ENCODE data around the gene NLRP3. TPM values are rescaled to one million over a fixed set of nuclear protein-coding genes. Genes with fewer than 3 reads are reported as not detected.

NLRP3 gene
- total RNA-seq, 1 experiment from 2014 or later, result not detected

DNA sequence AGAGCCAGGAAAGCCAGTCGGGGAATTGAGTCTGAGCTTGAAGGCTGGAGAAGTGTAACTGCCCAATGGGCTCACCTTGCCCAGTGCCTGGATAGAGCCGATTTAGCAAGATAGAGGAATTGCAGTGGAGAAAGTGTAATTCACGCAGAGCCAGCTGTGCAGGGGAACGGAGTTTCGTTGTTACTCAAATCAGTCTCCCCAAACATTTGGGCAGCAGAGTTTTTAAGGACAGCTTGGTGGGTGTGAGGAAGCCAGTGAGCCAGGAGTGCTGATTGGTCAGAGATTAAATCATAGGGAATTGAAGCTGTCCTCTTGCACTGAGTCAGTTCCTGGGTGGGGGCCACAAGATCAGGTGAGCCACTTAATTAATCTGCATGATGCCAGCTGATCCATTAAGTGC lies 28.4 kb upstream of the NLRP3 start:
- peaks cover 12% of the 10 kb centered on the region for H3K9me3 ChIP-seq (ENCODE audit: control insufficient read depth, low read depth, low read length)
- H3K27ac ChIP-seq (ENCODE audit: insufficient read length, low read depth, low read length), result no peak overlapping the region
- H3K4me1 ChIP-seq (ENCODE audit: insufficient read depth, low read length), result peaks cover 3% of the 10 kb centered on the region
- no peaks in the 10 kb centered on the region for H4K20me1 ChIP-seq (ENCODE audit: control insufficient read depth, insufficient read depth, insufficient read length)
- no peak overlapping the region for H3K4me2 ChIP-seq (ENCODE audit: insufficient read depth, insufficient read length, low read length)
- no peaks in the 10 kb centered on the region for H3K27me3 ChIP-seq (ENCODE audit: insufficient read depth, low read length)
- H3T11ph ChIP-seq (ENCODE audit: low read length), result no peak overlapping the region
- no peak overlapping the region for H2BK120ac ChIP-seq (ENCODE audit: low read depth, low read length, poor library complexity, severe bottlenecking)
- no peak overlapping the region for H2BK20ac ChIP-seq (ENCODE audit: low read depth, low read length, poor library complexity, severe bottlenecking)
- Mint-ChIP-seq H3K36me3 (ENCODE audit: insufficient read depth in 1 of 3, low read depth in 3 of 3) (peaks cover 0 to 23% (median 15%) of the 10 kb centered on the region in 3 experiments; a peak in 5 of 7 replicates), H3K4me3 (no peak overlapping the region), H3K27ac (peak overlapping the region; percentile 12 to 90 (median 19); a peak in 4 of 7 replicates), H3K4me1 (peaks cover 27 to 39% of the 10 kb centered on the region in 2 experiments), H3K27me3 (ENCODE audit: low read depth) (peaks cover 21% of the 10 kb centered on the region), H3K9me3 (peaks cover 17 to 20% of the 10 kb centered on the region in 2 experiments)
- no peak overlapping the region for H4K5ac ChIP-seq (ENCODE audit: insufficient read length, low read depth, low read length)
- no peak overlapping the region for H2BK5ac ChIP-seq (ENCODE audit: insufficient read length, low read length)
- no peak for TF ChIP-seq CTCF (conservative IDR thresholded peaks at IDR 0.05)
- H2AK5ac ChIP-seq (ENCODE audit: insufficient read length, low read length), result no peak overlapping the region
- no CpG with 5 or more reads among the region's 5 CpGs for WGBS (ENCODE audit: extremely low coverage, insufficient read length, low lambda C conversion rate)
- H3K79me2 ChIP-seq (ENCODE audit: insufficient read depth, low read length), result no peaks in the 10 kb centered on the region
- H3K56ac ChIP-seq (ENCODE audit: insufficient read length, low read depth, low read length), result no peak overlapping the region
- no peak overlapping the region for H4K8ac ChIP-seq (replicated peaks; ENCODE audit: insufficient read length, low read depth, low read length)
- no peak overlapping the region for H4K91ac ChIP-seq (ENCODE audit: insufficient read length, low read depth, low read length)
- no peak overlapping the region for H3K9ac ChIP-seq (ENCODE audit: extremely low read depth, insufficient read length, low read length)
- no peak overlapping the region for H3K18ac ChIP-seq (ENCODE audit: insufficient read length, low read depth, low read length)
- no peak overlapping the region for H2AFZ ChIP-seq (ENCODE audit: low read length)
- H2BK12ac ChIP-seq (ENCODE audit: insufficient read length, low read depth, low read length), result no peak overlapping the region
- no peak overlapping the region for H3K23ac ChIP-seq (ENCODE audit: insufficient read length, low read depth, low read length)
- H3K79me1 ChIP-seq (ENCODE audit: insufficient read depth, low read depth, low read length, poor library complexity, severe bottlenecking), result no peaks in the 10 kb centered on the region
- H2BK15ac ChIP-seq (ENCODE audit: low read depth, low read length), result no peak overlapping the region
- no peak overlapping the region for H3K14ac ChIP-seq (ENCODE audit: insufficient read depth, low read length)
- no peaks in the 10 kb centered on the region for H3K23me2 ChIP-seq (ENCODE audit: insufficient read length, low read depth, low read length, poor library complexity, severe bottlenecking)
- no peak for DNase-seq
- H3K4ac ChIP-seq (ENCODE audit: low read depth, low read length), result no peak overlapping the region

Measured in H9 (cell line).